ENCODE data around the gene PTPRT. TPM values are rescaled to one million over a fixed set of nuclear protein-coding genes. Genes with fewer than 3 reads are reported as not detected.

PTPRT gene
- total and polyA plus RNA-seq, 2 of the 4 experiments (the other 2 are of a cell fraction) = not detected

DNA sequence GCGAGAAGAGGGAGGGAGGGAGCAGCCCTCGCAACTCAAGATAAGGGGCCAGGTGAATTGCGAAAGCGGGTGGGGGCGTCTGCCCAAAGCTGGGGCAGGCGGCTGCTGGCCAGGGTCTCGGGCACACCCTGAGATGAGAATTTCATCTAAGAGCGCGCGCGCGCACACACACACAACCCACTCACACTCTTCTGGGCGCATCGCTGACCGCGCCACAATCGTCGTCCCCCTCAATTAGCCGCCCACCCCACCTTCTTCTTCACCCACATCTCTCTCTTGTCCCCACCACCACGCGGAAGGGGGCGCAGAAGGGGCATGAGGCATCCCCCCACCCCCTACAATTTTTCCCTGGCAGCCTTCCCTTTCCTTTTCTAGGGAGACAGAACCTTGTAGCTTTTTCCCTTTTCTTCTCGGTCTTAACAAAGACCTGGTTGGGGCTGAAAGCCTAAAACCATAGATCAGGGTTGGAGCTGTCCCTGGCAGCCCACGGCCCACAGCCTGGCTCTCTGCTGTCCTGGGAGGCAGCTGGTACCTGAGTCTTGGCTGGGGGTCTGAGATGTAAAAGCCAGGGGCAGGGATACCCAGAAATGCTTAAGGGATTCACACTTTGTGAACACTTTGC, 737 bp upstream of the PTPRT start:
- ChIA-PET POLR2A (ENCODE audit: unreplicated experiment) (no interaction called here), CTCF (no interaction called here)
- H3K23ac ChIP-seq (ENCODE audit: low read depth, low read length) = no peak overlapping the region
- no peak overlapping the region for H2BK120ac ChIP-seq (ENCODE audit: low read depth, low read length)
- intact Hi-C loops (cut with micrococcal nuclease) (no loop called here), dilution Hi-C loops (cut with HindIII; ENCODE audit: low sequenced_read_pairs, unreplicated experiment) (no loop called here), in situ Hi-C loops (cut with MboI; ENCODE audit: low sequenced_read_pairs) (loop anchor here (5.0 kb wide), 1 partner anchor 1453 kb away; no protein-coding TSS in a partner anchor)
- no peak overlapping the region for H3K9ac ChIP-seq (ENCODE audit: low read depth, low read length)
- no peaks in the 10 kb centered on the region for H3K36me3 ChIP-seq (ENCODE audit: control insufficient read depth, insufficient read depth, low read length)
- DNase-seq (no peak), ATAC-seq (ENCODE audit: low read depth) (no peak)
- peaks cover 18% of the 10 kb centered on the region for H3K27me3 ChIP-seq (ENCODE audit: control insufficient read depth, insufficient read depth, low read length)
- H4K8ac ChIP-seq (ENCODE audit: low read depth in 2 of 2, low read length in 2 of 2) = no peak overlapping the region
- no peak overlapping the region for H3K4me2 ChIP-seq (ENCODE audit: low read depth, low read length)
- no peaks in the 10 kb centered on the region for H3K9me1 ChIP-seq (ENCODE audit: insufficient read depth, low read length)
- no peak overlapping the region for H3K27ac ChIP-seq (ENCODE audit: insufficient read depth, low read length)
- no peak overlapping the region for H3K56ac ChIP-seq (ENCODE audit: extremely low read depth, insufficient read depth, low read length)
- no peak overlapping the region for H3K14ac ChIP-seq (replicated peaks; ENCODE audit: low read depth, low read length)
- BruUV-seq (replicated peaks) = no TSS peak
- 8% methylated on average over 14 of the region's 24 CpGs; no CpG with 5 or more reads in 1 of the 2 experiments for WGBS, 2 experiments (ENCODE audit: extremely low coverage in 2 of 2, insufficient read length in 1 of 2)
- no peak overlapping the region for H3K4ac ChIP-seq (ENCODE audit: low read depth, low read length)
- H2BK20ac ChIP-seq (ENCODE audit: low read depth, low read length) = no peak overlapping the region
- no peak overlapping the region for H2BK15ac ChIP-seq (ENCODE audit: low read depth, low read length)
- H2AFZ ChIP-seq (replicated peaks; ENCODE audit: low read length, poor library complexity) = no peak overlapping the region
- H3K4me3 ChIP-seq (ENCODE audit: insufficient read depth, low read depth, low read length) = no peak overlapping the region
- H3K4me1 ChIP-seq (ENCODE audit: control insufficient read depth, insufficient read depth, low read length) = no peaks in the 10 kb centered on the region
- no peak overlapping the region for H4K5ac ChIP-seq (ENCODE audit: low read depth, low read length)
- no peak overlapping the region for H2AK5ac ChIP-seq (ENCODE audit: low read depth, low read length)
- no peaks in the 10 kb centered on the region for H3K79me1 ChIP-seq (ENCODE audit: low read depth in 1 of 2, low read length in 2 of 2)
- no peak overlapping the region for H2BK5ac ChIP-seq (ENCODE audit: low read depth, low read length, poor library complexity, severe bottlenecking)
- H3K18ac ChIP-seq (ENCODE audit: low read depth, low read length) = no peak overlapping the region
- no peaks in the 10 kb centered on the region for H4K20me1 ChIP-seq (ENCODE audit: insufficient read depth, low read length)
- no peak overlapping the region for H4K91ac ChIP-seq (ENCODE audit: insufficient read depth, low read depth, low read length)
- H3K9me3 ChIP-seq (ENCODE audit: control insufficient read depth, insufficient read depth, low read length) = no peaks in the 10 kb centered on the region
- no peak overlapping the region for H2AK9ac ChIP-seq (replicated peaks; ENCODE audit: low read depth, low read length, poor library complexity)
- TF ChIP-seq FOS (IDR thresholded peaks at IDR 0.05; ENCODE audit: low read depth, low read length) (no peak), POLR2A (IDR thresholded peaks at IDR 0.05; ENCODE audit: low read depth, low read length) (no peak), MAFK (IDR thresholded peaks at IDR 0.05; ENCODE audit: low read depth, low read length) (no peak), RCOR1 (IDR thresholded peaks at IDR 0.05; ENCODE audit: insufficient replicate concordance, low read length) (no peak), RAD21 (IDR thresholded peaks at IDR 0.05; ENCODE audit: low read length) (no peak), MXI1 (IDR thresholded peaks at IDR 0.05; ENCODE audit: borderline replicate concordance, low read depth, low read length) (no peak), SMC3 (IDR thresholded peaks at IDR 0.05; ENCODE audit: low read depth, low read length) (no peak), CEBPB (IDR thresholded peaks at IDR 0.05; ENCODE audit: low read depth, low read length) (no peak), CTCF (conservative IDR thresholded peaks at IDR 0.05; ENCODE audit: low read depth, low read length) (no peak), MAZ (IDR thresholded peaks at IDR 0.05; ENCODE audit: borderline replicate concordance, low read depth, low read length) (no peak), NFE2L2 (IDR thresholded peaks at IDR 0.05; ENCODE audit: low read depth, low read length) (no peak), ELK1 (IDR thresholded peaks at IDR 0.05; ENCODE audit: borderline replicate concordance, low read depth, low read length) (no peak), CHD1 (IDR thresholded peaks at IDR 0.05; ENCODE audit: low read depth, low read length) (no peak), RFX5 (IDR thresholded peaks at IDR 0.05; ENCODE audit: low read depth, low read length) (no peak), BHLHE40 (IDR thresholded peaks at IDR 0.05; ENCODE audit: low read depth, low read length) (no peak)
- TF ChIP-seq, protein P1, sequence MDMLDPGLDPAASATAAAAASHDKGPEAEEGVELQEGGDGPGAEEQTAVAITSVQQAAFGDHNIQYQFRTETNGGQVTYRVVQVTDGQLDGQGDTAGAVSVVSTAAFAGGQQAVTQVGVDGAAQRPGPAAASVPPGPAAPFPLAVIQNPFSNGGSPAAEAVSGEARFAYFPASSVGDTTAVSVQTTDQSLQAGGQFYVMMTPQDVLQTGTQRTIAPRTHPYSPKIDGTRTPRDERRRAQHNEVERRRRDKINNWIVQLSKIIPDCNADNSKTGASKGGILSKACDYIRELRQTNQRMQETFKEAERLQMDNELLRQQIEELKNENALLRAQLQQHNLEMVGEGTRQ (IDR thresholded peaks at IDR 0.05; ENCODE audit: low read depth, low read length) = no peak

Data from IMR-90 (cell line).